GM19452 (cell line): ENCODE data around the gene DUXB.

Experiments
- ATAC-seq: cut with Tn5 transposase; IDR thresholded peaks from one replicate; pipeline ENCODE4 v1.9.1; 2021; ENCODE audit not compliant: unreplicated experiment

DUXB gene, protein sequence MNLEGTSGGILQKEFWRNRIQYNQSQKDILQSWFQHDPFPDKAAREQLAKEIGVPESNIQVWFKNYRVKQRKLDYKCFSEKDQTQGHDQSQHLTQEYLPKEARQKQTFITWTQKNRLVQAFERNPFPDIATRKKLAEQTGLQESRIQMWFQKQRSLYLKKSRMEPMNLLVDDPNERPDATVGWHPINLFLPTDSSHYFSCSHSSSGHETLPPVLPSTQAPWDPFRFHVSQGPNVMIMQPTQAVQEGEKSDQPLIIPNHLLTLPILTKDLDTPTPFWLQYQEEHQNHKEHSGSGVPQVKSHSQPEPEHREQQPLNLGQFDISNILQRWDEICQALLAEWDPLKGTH

DNA sequence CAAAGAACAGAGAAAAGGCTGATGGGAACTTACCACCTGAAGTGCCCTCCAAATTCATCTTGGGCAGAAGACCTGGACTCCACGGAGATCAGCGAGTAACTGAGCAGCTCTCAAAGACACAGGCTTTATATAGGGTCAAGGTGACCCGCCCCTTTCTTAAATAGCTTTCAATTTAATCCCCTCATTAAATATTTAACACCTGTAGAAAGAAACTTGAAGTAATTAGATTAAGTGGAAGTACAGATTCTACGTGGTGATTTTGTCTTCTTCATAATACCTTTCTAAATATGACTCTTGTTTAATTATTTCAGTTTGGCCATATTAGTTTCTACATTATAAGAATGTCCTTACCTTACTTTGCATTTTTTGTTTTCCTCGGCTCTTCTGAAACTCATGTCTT lies at the start of gene DUXB:
Gene DUXB, minus strand, starts transcription at position 101 of the 400 bp plus-strand sequence. Its CDS starts 43 bp downstream, at position 58.
- ATAC-seq, result no peak

DNA sequence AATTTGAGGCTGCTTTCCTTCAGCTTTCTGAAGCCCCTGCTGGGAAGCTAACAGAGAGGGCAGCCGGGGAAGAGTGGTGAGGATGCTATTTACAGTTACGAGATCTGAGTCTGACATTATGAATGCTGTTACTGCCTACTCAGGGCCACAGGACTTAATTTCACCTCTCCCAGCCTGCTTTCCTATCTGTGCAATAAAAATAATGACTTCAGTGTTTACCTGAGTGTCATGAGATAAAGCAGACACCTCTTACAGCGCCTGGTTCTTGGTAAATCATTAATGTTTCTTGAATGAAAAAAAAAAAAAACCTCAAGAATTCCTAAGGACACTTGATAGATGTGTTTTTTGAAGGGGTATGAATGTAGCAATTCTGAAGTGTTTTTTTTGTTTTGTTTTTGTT lies 49.3 kb upstream of the DUXB start:
- ATAC-seq, result no peak

DNA sequence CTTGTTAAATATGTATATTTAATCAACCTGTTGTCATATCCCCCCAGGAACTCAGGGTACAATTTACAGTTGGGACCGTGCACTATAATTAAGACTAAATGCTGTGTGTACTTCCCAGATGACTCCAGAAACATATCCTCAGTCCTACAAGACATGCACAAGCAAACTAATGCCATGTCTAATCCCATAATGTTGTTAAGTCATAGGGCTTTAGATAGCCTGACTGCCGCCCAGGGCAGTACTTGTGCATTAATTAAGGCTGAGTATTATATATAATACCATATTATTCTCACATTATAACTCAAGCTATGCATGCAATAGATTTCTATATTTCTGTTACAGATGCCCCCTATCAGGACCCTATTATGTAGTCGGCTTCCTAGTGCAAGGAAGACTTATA lies 45.1 kb upstream of the DUXB start:
- no peak for ATAC-seq

DNA sequence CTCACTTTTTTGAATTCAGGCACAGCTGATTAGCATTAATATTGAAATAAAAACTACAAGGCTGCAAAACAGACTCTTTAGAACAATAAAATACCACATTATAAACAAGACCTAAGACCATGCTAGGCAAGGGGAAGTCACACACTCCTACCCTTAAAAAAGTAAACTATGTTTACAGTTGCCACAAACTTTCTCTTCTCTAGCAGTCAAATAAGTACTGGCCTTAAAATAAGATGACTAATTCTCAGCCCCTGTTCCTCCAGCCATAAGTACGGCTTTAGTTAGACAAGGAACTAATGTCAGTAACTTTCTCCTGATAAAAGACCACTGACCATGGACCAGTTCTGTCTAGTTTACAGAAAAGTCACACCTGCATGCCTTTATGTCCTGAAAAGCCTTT lies 44.6 kb upstream of the DUXB start:
- ATAC-seq, result no peak

DNA sequence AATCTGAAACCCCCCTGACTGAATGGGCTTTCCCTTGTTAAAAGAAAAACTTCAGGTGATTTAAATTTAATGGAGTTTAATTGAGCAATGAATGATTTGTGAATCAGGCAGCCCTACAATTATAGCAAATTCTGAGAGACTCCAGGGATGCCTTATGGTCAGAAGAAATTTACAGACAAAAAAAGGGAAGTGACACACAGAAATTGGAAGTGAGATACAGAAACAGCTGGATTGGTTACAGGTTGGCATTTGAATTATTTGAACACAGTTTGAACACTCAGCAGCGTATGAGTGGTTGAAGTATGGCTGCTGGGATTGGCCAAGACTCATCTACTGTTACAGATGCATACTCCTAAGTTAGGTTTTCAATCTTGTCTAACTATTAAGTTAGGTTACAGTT lies 44.0 kb upstream of the DUXB start:
- ATAC-seq, result no peak

DNA sequence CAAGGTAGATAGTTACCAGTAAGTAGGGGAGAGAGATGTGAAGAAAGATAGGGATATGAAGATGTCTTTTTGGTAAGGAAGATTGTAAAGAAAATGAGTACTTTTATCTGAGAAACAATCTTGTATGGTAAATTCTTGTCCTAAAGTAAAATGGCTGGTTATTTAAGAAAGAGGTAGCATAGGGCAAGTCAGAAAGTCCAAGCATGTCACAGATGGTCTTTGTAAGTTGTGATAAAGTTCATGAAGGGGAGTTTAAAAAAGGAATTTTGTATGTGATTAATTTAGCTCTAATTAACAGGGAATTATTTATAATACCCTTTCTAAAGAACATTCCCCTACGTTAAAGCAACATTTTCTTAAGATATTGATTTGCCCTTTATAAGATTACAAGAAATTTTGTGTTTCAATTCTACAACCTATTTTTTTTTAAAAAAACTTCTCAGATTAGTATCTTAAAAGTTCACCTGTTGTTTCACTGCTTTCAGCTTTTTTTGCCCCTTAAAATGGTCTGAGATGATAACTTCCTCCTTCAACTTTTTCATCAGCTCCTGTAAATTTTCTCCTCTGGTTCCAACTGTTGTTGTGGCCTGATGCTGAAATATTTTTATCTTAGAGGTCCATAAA lies 41.3 kb upstream of the DUXB start:
- no peak for ATAC-seq

DNA sequence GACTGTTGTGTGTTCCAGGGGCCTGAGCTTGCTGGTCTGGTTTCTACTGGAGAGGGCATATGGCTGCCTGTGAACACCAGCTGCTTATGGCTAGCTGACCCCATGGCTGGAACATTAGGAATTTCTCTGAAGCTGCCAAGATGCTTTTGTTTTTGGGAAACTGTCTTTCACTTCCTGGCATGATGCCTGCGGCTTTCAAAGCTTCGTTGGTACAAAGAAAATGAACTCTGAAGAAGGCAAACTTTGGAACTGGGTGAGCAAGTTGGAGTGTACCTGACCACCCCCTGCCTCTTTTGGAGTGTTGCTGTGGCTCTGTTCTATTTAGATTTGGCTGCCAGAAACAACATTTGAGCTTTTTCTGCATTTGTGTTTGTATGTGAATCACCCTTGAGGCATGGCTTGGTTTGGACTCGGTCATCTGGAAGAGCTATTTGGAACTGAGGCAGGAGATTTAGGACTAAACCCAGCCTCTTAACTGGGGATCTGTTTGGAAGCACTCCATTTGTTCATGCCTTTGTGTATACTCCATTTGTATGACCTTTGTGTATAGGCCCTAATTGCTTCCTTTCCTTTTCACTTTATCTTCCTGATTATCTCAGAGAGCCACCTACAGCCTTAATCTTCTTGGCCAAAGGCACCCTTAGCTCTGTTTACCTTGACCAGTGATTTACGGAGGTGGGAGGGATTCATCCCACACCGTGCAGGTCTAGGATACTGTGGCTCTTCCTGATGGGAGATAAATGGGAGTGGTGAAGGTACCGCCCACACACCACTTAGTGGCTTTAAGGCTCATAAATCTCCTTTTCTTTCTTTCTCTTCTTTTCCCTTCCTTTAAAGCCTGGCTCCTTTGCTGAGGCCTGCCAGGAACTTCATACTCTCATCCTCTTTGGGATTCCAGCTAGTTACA lies 32.3 kb upstream of the DUXB start:
- ATAC-seq, result no peak

DNA sequence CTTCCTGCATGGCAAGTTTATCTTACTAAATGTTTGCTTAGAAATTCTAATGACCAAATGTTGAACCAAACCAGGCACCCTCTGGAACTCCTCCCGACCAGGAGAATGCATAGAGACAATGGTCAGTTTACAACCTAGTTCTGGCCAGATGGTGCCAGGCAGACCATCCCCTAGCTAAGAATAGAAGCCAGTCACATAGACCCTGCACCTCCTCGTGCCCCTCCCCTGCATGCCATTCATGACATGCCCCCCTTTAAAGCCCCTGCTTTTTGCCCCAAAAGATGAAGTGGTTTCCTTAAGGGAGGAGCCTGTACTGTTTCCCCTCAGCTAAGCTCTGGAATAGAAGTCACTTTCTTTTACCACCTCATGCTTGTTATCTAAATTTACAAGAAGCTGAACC lies 31.6 kb upstream of the DUXB start:
- no peak for ATAC-seq

DNA sequence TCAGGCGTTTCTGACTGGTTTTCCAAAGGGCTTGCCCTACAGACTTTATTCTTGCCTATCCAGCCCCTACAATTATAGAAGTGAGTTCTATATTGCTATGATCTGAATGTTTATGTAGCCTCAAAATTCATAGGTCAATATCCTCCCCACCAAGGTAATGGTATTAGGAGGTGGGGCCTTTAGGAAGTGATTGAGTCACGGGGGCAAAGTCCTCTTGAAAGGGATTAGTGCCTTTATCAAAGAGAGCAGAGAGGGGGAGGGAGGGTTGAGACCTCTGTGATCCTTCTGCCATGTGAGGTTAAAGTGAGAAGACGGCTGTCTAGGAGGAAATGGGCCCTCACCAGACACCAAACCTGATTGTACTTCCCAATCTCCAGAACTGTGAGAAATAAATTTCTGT lies 26.0 kb upstream of the DUXB start:
- no peak for ATAC-seq

DNA sequence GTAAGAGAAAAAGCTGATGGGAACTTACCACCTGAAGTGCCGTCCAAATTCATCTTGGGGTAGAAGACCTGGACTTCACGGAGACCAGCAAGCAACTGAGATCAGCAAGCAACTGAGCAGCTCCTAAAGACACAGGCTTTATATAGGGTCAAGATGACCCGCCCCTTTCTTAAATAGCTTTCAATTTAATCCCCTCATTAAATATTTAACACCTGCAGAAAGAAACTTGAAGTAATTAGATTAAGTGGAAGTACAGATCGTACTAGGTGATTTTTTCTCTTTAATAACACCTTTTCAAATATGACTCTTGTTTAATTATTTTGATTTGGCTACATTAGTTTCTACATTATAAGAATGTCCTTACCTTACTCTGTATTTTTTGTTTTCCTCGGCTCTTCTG lies 25.1 kb upstream of the DUXB start, which contains the start of gene CPHXL:
Gene CPHXL, minus strand, starts transcription at position 101 of the 400 bp plus-strand sequence. Its CDS starts 48 bp downstream, at position 53.
- no peak for ATAC-seq

DNA sequence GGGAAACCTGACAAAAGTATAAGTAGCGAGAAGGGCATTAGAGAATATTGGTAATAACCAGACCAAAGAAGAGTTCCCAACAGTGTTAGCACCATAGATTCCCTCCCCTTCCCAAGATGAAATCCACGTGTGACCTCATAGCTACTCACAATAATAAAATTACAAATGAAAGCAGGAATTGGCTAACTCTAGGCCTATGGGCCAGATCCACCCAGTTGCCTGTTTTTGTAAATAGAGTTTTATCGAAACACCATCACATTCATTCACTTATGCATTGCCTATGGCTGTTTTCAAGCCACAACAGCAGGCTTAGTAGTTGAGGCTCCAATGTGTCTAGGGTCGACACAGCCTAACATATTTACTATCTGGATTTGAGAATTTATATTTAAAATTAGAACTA lies 17.2 kb upstream of the DUXB start:
- no peak for ATAC-seq

DNA sequence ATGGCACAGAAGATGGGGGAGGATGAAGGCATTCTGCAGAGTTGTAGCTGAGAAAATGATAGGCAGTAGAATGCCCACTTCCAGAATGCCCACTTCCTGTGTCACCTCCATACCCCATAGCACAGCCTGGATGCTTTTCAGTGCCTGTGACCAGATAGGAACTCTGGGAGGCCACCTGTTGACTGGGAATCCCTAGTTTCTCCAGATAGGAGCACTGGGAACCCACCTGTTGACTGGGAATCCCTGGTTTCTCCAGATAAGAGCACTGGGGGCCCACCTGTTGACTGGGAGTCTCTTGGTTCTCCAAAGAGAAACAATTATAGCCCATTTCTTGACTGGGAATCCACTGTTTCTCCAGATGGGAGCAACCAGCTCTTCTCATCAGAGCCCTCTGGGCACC lies 13.4 kb upstream of the DUXB start:
- no peak for ATAC-seq

DNA sequence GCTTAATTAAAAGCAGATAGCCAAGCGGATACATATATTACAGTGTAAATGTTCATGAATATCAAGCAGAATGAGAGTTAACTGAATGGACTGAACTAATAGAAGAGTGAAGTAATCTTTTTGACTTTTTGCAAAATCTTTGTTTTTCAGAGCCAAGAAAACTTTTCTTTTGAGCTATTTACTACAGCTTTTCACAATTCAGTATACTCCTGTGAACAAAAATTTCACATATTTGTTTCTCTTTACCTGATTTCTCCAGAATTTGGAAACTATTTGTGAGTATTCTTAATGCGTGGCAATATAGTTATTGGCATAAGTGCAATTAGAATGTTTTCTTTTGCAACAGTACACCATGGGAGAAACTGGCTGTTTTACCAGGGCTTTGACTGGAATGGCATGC lies 9.1 kb upstream of the DUXB start:
- no peak for ATAC-seq

DNA sequence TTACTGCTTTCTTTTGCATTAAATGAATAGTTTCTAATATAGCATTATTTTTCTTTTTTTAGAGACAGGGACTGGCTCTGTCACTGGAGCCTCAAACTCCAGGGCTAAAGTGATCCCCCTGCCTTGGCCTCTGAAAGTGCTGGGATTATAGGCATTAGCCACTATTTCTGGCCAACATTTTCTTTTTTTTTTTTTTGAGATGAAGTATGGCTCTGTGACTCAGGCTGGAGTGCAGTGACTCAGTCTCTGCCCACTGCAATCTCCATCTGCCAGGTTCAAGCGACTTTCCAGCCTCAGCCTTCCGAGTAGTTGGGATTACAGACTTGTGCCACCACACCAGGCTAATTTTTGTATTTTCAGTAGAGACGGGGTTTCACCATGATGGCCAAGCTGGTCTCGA lies 2.0 kb upstream of the DUXB start:
- ATAC-seq, result no peak

DNA sequence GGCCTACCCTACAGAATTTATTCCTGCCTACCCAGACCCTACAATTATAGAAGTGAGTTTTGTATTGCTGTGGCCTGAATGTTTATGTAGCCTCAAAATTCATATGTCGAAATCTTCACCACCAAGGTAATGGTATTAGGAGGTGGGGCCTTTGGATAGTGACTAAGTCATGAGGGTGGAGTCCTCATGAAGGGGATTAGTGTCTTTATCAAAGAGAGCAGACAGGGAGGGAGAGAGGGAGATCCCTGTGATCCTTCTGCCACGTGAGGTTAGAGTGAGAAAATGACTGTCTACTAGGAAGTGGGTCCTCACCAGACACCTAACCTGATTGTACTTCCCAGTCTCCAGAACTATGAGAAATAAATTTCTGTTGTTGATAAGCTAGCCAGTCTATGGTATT lies 981 bp upstream of the DUXB start:
- ATAC-seq, result no peak

DNA sequence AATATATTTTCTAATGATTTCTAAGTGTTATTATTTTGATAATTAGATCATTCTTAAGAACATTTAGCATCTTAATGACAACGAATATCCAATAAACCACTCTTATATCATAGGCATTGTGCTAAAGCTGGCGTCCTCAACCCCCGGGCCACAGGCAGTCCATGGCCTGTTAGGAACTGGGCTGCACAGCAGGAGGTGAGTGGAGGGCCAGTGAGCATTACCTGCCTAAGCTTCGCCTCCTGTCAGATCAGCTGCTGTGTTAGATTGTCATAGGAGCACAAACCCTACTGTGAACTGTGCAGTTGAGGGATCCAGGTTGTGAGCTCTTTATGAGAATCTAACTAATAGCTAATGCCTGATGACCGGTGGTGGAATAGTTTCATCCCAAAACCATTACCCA lies 3.7 kb downstream of the DUXB start:
- ATAC-seq, result no peak

DNA sequence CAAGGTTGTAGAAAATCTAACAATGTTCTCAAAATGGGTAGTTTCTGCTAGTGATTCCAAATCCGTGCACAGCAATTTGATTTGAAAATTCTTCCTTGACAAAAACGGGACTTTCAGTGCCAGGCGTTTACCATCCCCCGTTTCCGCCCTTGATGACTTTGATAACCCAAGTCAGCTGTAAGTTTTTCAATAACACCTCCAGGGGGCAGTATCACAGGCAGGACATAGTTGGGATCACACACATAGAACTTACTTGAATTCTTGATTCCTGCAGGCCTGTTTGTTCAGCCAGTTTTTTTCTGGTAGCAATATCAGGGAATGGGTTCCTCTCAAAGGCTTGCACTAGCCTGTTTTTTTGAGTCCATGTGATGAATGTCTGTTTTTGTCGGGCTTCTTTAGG lies 5.6 kb downstream of the DUXB start:
- ATAC-seq, result no peak

DNA sequence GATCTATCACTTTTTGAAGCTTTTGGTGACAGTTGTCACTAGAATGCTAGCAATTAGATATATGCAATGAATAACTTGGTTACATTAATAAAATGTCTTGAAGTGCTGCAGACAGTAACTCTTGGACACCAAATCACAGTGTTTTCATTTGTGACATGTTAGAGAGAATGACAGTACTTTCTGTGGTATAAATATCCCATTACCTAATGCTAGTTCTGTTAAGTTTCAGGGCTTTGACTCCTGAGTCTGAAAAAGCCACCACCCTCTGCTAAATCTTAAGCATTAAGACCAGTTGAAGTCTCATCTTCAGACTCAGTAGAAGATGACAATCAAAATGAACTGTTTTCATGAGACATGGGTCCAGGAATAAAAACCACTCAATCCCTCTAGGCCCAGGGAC lies 13.9 kb downstream of the DUXB start:
- no peak for ATAC-seq

DNA sequence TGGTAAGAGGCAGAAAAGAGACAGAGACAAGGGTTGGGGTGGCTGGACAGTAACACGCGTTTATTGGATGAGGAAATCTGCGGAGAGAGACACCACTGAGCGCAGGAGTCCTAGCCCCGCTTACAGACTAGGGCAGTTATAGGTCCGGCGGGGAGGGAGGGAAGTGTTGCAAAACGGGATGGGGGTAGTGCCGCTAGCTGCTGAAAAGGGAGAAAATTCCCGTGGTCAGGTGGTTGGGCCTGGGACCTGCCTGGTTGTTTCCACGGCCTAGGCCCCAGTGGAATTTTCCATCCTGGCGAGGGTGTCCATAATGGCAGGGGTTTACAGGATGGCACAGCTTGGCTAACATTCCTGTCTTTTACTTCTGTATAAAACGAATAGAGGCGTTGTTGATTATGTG lies 19.0 kb downstream of the DUXB start:
- no peak for ATAC-seq

DNA sequence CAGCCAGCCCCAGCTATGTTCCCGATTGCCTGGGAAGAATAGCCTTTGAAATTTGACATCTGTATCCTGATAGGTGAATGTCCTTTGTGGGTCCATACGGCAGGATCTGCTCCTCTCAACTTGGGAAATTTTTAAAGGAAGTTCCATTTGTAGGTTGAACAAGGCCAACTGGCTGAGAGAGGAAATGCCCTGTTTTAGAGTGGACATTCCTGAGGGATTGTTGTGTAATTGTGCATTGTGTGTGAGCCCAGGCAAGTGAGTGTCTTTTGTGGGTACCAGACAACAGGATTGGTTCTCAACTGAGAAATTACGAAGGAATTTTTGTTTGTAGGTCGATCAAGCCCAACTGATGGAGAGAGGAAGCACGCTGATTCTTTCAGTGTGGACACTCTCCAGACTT lies 21.9 kb downstream of the DUXB start:
- no peak for ATAC-seq

DNA sequence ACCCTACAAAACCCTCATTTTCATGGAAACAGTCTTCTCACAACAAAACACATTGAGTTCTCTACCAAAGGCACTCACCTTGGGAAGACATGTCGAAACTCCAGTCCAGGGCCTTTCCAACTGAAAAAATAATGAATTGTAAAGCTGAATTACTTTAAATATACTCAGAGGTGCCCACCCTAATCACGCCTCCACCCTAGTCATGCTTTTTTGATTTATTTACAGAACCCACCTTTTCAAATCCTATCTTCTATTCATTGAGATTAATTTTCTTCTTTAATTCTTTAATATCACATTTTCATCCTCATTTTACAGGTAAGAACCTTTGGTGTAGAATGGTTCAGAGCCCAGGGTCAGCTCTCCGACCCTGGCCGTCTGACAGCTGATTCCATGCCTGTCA lies 24.4 kb downstream of the DUXB start, which contains the start of gene CPHXL2:
Gene CPHXL2, minus strand, starts transcription at position 101 of the 400 bp plus-strand sequence. Its CDS starts 10 bp downstream, at position 91.
- ATAC-seq, result no peak

DNA sequence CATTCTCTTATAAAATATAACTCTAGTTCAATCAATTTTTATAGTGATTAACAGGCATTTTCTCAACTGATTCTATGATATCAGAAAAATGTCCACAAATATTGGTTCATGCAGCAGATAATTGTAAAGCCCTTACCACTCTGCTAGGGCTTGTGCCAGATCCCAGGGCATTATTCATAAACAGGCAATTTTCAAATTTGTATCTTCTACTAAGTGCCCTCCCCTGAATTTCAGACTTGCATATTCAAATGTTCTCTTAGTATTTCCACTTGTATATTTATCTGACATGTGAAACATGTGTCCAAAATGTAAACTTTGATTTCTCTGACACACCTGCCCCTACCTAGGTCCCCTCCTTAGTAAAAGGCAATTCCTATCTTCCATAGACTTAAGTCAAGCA lies 33.8 kb downstream of the DUXB start:
- ATAC-seq, result no peak
